Endothelial cell of umbilical vein (primary cell): ENCODE data around the gene MAD2L2. TPM values are rescaled to one million over a fixed set of nuclear protein-coding genes. Genes with fewer than 3 reads are reported as not detected.

Experiments used
- BruUV-seq: library from RNA; stranded (reverse); fragments of 400-500 nt; replicated peaks from 2 replicates; lab custom pipeline; 2021; lab: Mats Ljungman, UMichigan
- CTCF ChIA-PET: fragments of 300-600, 350-600 bp; sonication (Branson Sonifier 250); formaldehyde crosslinking; loops from one replicate; lab custom pipeline; 2021; ENCODE audit warnings: antibody characterized with exemption, inconsistent platforms; lab: Charles Lee
- POLR2A ChIA-PET: fragments of 300-600, 350-600 bp; sonication (Branson Sonifier 250); formaldehyde crosslinking; loops from one replicate; lab custom pipeline; 2021; ENCODE audit warnings: antibody characterized with exemption, inconsistent platforms; lab: Charles Lee
- DNase-seq: peaks from one replicate; pipeline ENCODE4 v3.0.0-alpha.2; 2011; ENCODE audit warnings: low read depth, low spot score
- FAIRE-seq: peaks from 2 replicates; lab custom pipeline; 2011; peaks lifted over from hg19 to GRCh38; lab: Jason Lieb, UNC
- H2AFZ ChIP-seq: 2 replicates; pipeline ENCODE4 v1.6.0; 2012; ENCODE audit warnings: low read depth, low read length, control low read depth, inconsistent platforms
- H3K27ac ChIP-seq: 2 replicates; pipeline ENCODE4 v1.5.1; 2011; ENCODE audit warnings: low read depth, mild to moderate bottlenecking, control low read depth, low read length, moderate library complexity; ENCODE audit not compliant: insufficient read depth
- H3K27me3 ChIP-seq, 2 experiments: 2 replicates each; pipeline versions ENCODE4 v1.6.0 to v1.6.1; 2011; ENCODE audit warnings: low read length in 2 of 2, mixed read lengths in 1 of 2; ENCODE audit not compliant: control insufficient read depth in 2 of 2, insufficient read depth in 2 of 2
- H3K36me3 ChIP-seq, 2 experiments: 2 replicates in 1 of 2; 3 replicates in 1 of 2; pipeline ENCODE4 v1.5.1; 2011; ENCODE audit warnings: low read length in 2 of 2, mild to moderate bottlenecking in 1 of 2, moderate library complexity in 1 of 2; ENCODE audit not compliant: control insufficient read depth in 2 of 2, insufficient read depth in 2 of 2; ENCODE audit errors: extremely low read depth in 1 of 2
- H3K4me1 ChIP-seq: 3 replicates; pipeline ENCODE4 v1.5.1; 2011; ENCODE audit warnings: mild to moderate bottlenecking, low read length; ENCODE audit not compliant: control insufficient read depth, insufficient read depth; ENCODE audit errors: extremely low read depth
- H3K4me2 ChIP-seq: 2 replicates; pipeline ENCODE4 v1.6.1; 2011; ENCODE audit warnings: low read length, control low read depth, mixed read lengths; ENCODE audit not compliant: insufficient read depth
- H3K4me3 ChIP-seq, 3 experiments: fragments of 200-600 bp in 1 of 3; sonication (generic), shearing (Covaris generic) in 1 of 3; replicated peaks in 1 of 3; 2 replicates each; pipeline ENCODE4 v1.5.1; 2011 to 2016; ENCODE audit warnings: control low read depth in 3 of 3, low read length in 3 of 3, mild to moderate bottlenecking in 2 of 3, inconsistent platforms in 1 of 3, low read depth in 1 of 3, moderate library complexity in 1 of 3; ENCODE audit not compliant: insufficient read depth in 1 of 3
- H3K79me2 ChIP-seq: 2 replicates; pipeline ENCODE4 v1.6.0; 2012; ENCODE audit warnings: low read length, inconsistent platforms; ENCODE audit not compliant: control insufficient read depth, insufficient read depth
- H3K9ac ChIP-seq: replicated peaks from 2 replicates; pipeline ENCODE3; 2011; ENCODE audit warnings: low read length, control low read depth; ENCODE audit not compliant: insufficient read depth; ENCODE audit errors: extremely low read depth
- H3K9me1 ChIP-seq: replicated peaks from 3 replicates; pipeline ENCODE4 v1.6.0; 2011; ENCODE audit warnings: mild to moderate bottlenecking, low read length; ENCODE audit not compliant: control insufficient read depth, insufficient read depth; ENCODE audit errors: extremely low read depth
- H3K9me3 ChIP-seq: replicated peaks from 2 replicates; pipeline ENCODE4 v1.5.1; 2012; ENCODE audit warnings: low read length, inconsistent platforms; ENCODE audit not compliant: control insufficient read depth, insufficient read depth
- H4K20me1 ChIP-seq: replicated peaks from 2 replicates; pipeline ENCODE3; 2011; ENCODE audit warnings: mild to moderate bottlenecking, low read length; ENCODE audit not compliant: control insufficient read depth, insufficient read depth; ENCODE audit errors: extremely low read depth
- EZH2 ChIP-seq: IDR thresholded peaks from 2 replicates; pipeline ENCODE4 v1.6.1; 2012; ENCODE audit warnings: borderline replicate concordance, low read depth, mild to moderate bottlenecking, moderate library complexity, low read length, inconsistent platforms; ENCODE audit not compliant: severe bottlenecking
- FOS ChIP-seq: IDR thresholded peaks from 2 replicates; pipeline ENCODE4 v1.6.1; 2011; ENCODE audit warnings: mild to moderate bottlenecking, low read length, moderate library complexity, borderline replicate concordance; ENCODE audit not compliant: insufficient read depth
- JUN ChIP-seq: IDR thresholded peaks from 2 replicates; pipeline ENCODE4 v1.6.1; 2011; ENCODE audit warnings: borderline replicate concordance, low read depth; ENCODE audit not compliant: insufficient read length, insufficient read depth
- MYC ChIP-seq: IDR thresholded peaks from one replicate; pipeline ENCODE4 v1.6.1; 2011; ENCODE audit warnings: mild to moderate bottlenecking, low read depth, low read length
- POLR2A ChIP-seq: IDR thresholded peaks from 2 replicates; pipeline ENCODE4 v1.6.1; 2012; ENCODE audit warnings: low read depth, mild to moderate bottlenecking, control low read depth, low read length
- POLR2AphosphoS5 ChIP-seq: IDR thresholded peaks from 2 replicates; pipeline ENCODE4 v1.6.1; 2012; ENCODE audit warnings: low read depth, mild to moderate bottlenecking, control low read depth, low read length, moderate library complexity; ENCODE audit not compliant: insufficient read depth
- dilution Hi-C: fragments of 300-500 bp; cut with MboI; formaldehyde crosslinking; loops from one replicate; pipeline ENCODE4 v1.15.0; 2019; ENCODE audit warnings: low sequenced_read_pairs; ENCODE audit not compliant: extremely low pct_ligation_motif_present
- intact Hi-C: fragments of 100-400 bp; cut with micrococcal nuclease; formaldehyde crosslinking; loops from one replicate; pipeline ENCODE4 v1.10.0; 2022
- polyA plus RNA-seq, 4 experiments: library from polyadenylated mRNA; depleted of rRNA in 3 of 4; stranded (reverse) in 3 of 4; unstranded in 1 of 4; fragments of >200 nt; gene quantifications; 2 replicates each; pipeline versions ENCODE4 v1.2.1 to v1.2.3, GENCODE V29; 2011 to 2012; ENCODE audit warnings: missing spikeins in 1 of 4
- total RNA-seq: library from RNA; stranded (reverse); gene quantifications from 2 replicates; pipeline ENCODE4 v1.2.3, GENCODE V29; 2021
- TF ChIP-seq, protein P1 (sequence below): IDR thresholded peaks from 2 replicates; pipeline ENCODE4 v1.6.1; 2011; ENCODE audit not compliant: insufficient read depth, insufficient read length
- TF ChIP-seq, protein P2 (sequence below), 2 donors: IDR thresholded peaks; 1 replicate in 1 of 2; 2 replicates in 1 of 2; pipeline ENCODE4 v1.5.1; 2011; ENCODE audit warnings: low read length in 2 of 2, mild to moderate bottlenecking in 2 of 2, moderate library complexity in 2 of 2, control low read depth in 1 of 2, inconsistent platforms in 1 of 2, low read depth in 1 of 2; ENCODE audit not compliant: insufficient read depth in 1 of 2; ENCODE audit errors: extremely low read depth in 1 of 2

MAD2L2 gene
- total and polyA plus RNA-seq, 2 donors (not counting 3 experiments of a cell fraction or from before 2014, with no cell fraction given), result 35.9 to 74.2 TPM

DNA sequence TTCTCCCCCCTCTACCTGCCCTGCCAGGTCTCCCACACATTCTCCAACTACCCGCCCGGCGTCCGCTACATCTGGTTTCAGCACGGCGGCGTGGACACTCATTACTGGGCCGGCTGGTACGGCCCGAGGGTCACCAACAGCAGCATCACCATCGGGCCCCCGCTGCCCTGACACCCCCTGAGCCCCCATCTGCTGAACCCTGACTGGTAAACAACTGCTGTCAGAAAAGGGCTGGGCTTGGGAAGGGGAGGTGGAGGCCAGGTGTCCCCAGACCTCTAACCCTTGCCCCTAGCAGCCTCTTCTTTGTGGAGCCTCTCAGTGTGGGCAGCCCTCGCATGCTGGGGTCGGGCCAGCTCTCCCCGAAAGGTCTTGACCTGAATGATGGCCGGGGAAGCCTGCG is 19.8 kb downstream of the MAD2L2 start:
- no TSS peak for BruUV-seq
- Histone ChIP-seq H3K4me1 (no peaks in the 10 kb centered on the region), H3K27me3 (no peaks in the 10 kb centered on the region), H3K27ac (no peak overlapping the region), H3K4me2 (no peak overlapping the region), H4K20me1 (no peaks in the 10 kb centered on the region), H3K36me3 (no peaks in the 10 kb centered on the region), H2AFZ (no peak overlapping the region), H3K9ac (no peak overlapping the region), H3K79me2 (no peaks in the 10 kb centered on the region), H3K9me3 (no peaks in the 10 kb centered on the region), H3K9me1 (no peaks in the 10 kb centered on the region), H3K4me3 (no peak overlapping the region)
- intact Hi-C loops, result no loop called here
- DNase-seq (no peak), FAIRE-seq (no peak)
- no peak for TF ChIP-seq EZH2
- TF ChIP-seq FOS, result no peak
- no peak for TF ChIP-seq JUN
- ChIA-PET CTCF (interaction anchor here (1.7 to 8.9 kb wide), 2 partner anchors 11 to 57 kb away, joined by 8 to 170 read pairs; no protein-coding TSS in a partner anchor), POLR2A (interaction anchor here (1.3 kb wide), 1 partner anchor 399 kb away, joined by 3 read pairs; the partner anchor contains the start of gene MTOR)
- dilution Hi-C loops, result no loop called here

DNA sequence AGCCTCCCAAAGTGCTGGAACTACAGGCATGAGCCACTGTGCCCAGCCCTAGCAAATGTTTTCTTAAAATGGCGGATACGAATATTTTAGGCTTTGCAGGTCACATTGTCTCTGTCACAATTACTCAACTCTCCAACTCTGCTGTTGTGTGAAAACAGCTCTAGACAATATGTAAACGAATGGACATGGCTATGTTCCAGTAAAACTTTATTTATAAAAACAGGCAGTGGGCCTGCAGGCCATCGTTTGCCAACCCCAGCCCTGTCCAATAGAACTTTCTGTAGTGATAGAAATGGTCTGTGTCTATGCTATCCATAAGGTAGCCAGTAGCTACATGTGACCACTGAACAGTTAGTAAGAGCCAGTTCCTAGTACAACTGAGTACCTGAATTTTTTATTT is 21.2 kb downstream of the MAD2L2 start:
- intact Hi-C loops (no loop called here), dilution Hi-C loops (no loop called here)
- Histone ChIP-seq H2AFZ (no peak overlapping the region), H4K20me1 (no peaks in the 10 kb centered on the region), H3K9ac (no peak overlapping the region), H3K4me1 (peaks cover 3% of the 10 kb centered on the region), H3K79me2 (no peaks in the 10 kb centered on the region), H3K4me3 (no peak overlapping the region), H3K9me1 (no peaks in the 10 kb centered on the region), H3K27me3 (no peaks in the 10 kb centered on the region), H3K27ac (no peak overlapping the region), H3K9me3 (no peaks in the 10 kb centered on the region), H3K36me3 (no peaks in the 10 kb centered on the region), H3K4me2 (no peak overlapping the region)
- POLR2A ChIA-PET, result interaction anchor here (1.3 kb wide), 1 partner anchor 397 kb away, joined by 3 read pairs; the partner anchor contains the start of gene MTOR
- FAIRE-seq (no peak), DNase-seq (no peak)
- TF ChIP-seq POLR2AphosphoS5 (no peak), POLR2A (no peak), FOS (no peak), EZH2 (no peak), MYC (no peak)
- TF ChIP-seq, protein P1, sequence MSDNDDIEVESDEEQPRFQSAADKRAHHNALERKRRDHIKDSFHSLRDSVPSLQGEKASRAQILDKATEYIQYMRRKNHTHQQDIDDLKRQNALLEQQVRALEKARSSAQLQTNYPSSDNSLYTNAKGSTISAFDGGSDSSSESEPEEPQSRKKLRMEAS, result no peak
- TF ChIP-seq, protein P2, sequence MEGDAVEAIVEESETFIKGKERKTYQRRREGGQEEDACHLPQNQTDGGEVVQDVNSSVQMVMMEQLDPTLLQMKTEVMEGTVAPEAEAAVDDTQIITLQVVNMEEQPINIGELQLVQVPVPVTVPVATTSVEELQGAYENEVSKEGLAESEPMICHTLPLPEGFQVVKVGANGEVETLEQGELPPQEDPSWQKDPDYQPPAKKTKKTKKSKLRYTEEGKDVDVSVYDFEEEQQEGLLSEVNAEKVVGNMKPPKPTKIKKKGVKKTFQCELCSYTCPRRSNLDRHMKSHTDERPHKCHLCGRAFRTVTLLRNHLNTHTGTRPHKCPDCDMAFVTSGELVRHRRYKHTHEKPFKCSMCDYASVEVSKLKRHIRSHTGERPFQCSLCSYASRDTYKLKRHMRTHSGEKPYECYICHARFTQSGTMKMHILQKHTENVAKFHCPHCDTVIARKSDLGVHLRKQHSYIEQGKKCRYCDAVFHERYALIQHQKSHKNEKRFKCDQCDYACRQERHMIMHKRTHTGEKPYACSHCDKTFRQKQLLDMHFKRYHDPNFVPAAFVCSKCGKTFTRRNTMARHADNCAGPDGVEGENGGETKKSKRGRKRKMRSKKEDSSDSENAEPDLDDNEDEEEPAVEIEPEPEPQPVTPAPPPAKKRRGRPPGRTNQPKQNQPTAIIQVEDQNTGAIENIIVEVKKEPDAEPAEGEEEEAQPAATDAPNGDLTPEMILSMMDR (IDR thresholded peaks at IDR 0.05; ENCODE audit: extremely low read depth in 1 of 2, insufficient read depth in 1 of 2, low read depth in 1 of 2, low read length in 2 of 2), result no peak
- BruUV-seq, result no TSS peak
- CTCF ChIA-PET, result interaction anchor here (1.4 to 8.9 kb wide), 3 partner anchors 14 to 58 kb away, joined by 5 to 170 read pairs (median 7); no protein-coding TSS in a partner anchor
